ENCODE data around the gene FAM174C. TPM values are rescaled to one million over a fixed set of nuclear protein-coding genes. Genes with fewer than 3 reads are reported as not detected.

Gene FAM174C
- total and polyA plus RNA-seq, 2 of the 8 experiments (the other 6 are each of a cell fraction or from before 2014, with no cell fraction given), result 44.5 to 125 TPM

DNA sequence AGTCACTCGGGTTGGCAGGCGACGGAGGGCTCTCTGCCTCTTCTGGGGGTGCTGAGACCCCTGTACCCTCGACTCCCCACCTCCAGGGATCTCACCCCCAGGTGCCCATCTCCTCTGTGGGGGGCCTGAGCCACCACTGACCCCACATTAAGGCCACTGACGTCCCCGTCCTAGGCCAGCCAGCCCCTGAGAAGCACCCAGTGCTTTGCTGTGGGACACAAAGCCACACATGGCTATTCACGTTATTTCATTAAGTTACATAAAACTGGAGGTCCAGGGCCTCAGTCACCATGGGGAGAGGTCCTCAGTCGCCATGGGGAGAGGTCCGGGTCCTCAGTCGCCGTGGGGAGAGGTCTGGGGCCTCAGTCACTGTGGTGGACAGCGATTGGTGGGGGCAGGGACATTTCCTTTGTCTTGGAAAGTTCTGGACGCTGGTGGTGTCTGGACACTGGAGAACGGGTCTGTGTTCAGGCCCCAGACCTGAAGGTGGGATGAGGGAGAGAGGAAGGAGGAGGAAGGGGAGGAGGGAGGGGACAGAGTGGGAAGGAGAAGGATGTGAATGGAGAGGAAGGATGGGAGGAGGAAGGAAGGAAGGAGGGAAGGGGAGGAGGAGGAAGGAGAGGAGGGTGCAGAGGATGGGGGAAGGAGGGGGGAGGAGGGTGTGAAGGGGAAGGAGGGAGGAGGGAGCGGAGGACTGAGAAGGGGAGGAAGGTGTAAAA lies 6.4 kb downstream of the FAM174C start:
- FAIRE-seq (no peak), DNase-seq (ENCODE audit: low read depth in 1 of 2, low spot score in 2 of 2) (no peak)
- H3K36me3 ChIP-seq (ENCODE audit: control insufficient read depth in 2 of 4, insufficient read depth in 4 of 4, low read length in 3 of 4), result peaks cover 0 to 5% (median 0%) of the 10 kb centered on the region in 4 experiments; a peak in 1 of 8 replicates
- no peak overlapping the region for H3K4ac ChIP-seq (replicated peaks; ENCODE audit: insufficient read length, low read depth, low read length)
- H3K9ac ChIP-seq (replicated peaks in 1 of 4; ENCODE audit: extremely low read depth in 1 of 4, low read depth in 3 of 4, low read length in 3 of 4), result no peak overlapping the region
- no peak overlapping the region for H4K8ac ChIP-seq (ENCODE audit: extremely low read depth, insufficient read depth, low read length)
- no peak overlapping the region for H2BK20ac ChIP-seq (ENCODE audit: low read length)
- peaks cover 0 to 17% (median 9%) of the 10 kb centered on the region in 4 experiments; a peak in 5 of 7 replicates for H3K4me1 ChIP-seq (replicated peaks in 1 of 4; ENCODE audit: control insufficient read depth in 3 of 4, insufficient read depth in 4 of 4, low read length in 3 of 4)
- H3K18ac ChIP-seq (ENCODE audit: extremely low read depth, low read length), result no peak overlapping the region
- H3K4me2 ChIP-seq (ENCODE audit: insufficient read depth in 1 of 2, low read depth in 2 of 2, low read length in 2 of 2), result no peak overlapping the region
- WGBS, 2 experiments (ENCODE audit: extremely low coverage in 1 of 2, insufficient coverage in 1 of 2, insufficient read length in 1 of 2, insufficient replicate concordance in 2 of 2, low coverage in 1 of 2, low lambda C conversion rate in 2 of 2, missing lambda C conversion rate in 1 of 2), result 87% methylated on average over 14 of the region's 15 CpGs; no CpG with 5 or more reads in 1 of the 2 experiments
- H2AFZ ChIP-seq (ENCODE audit: low read length), result no peak overlapping the region
- H2BK120ac ChIP-seq (replicated peaks; ENCODE audit: low read depth, low read length), result no peak overlapping the region
- no peak overlapping the region for H2AK5ac ChIP-seq (ENCODE audit: low read depth, low read length)
- H4K91ac ChIP-seq (replicated peaks; ENCODE audit: insufficient read length, low read length), result no peak overlapping the region
- H3K23me2 ChIP-seq (ENCODE audit: low read depth, low read length), result peaks cover 3% of the 10 kb centered on the region; the same call in 1 of the 2 replicates
- no peak overlapping the region for H3K14ac ChIP-seq (ENCODE audit: insufficient read length)
- peaks cover 0 to 21% (median 12%) of the 10 kb centered on the region in 4 experiments; a peak in 5 of 7 replicates for H3K27me3 ChIP-seq (replicated peaks in 1 of 4; ENCODE audit: control insufficient read depth in 3 of 4, extremely low read depth in 1 of 4, insufficient read depth in 3 of 4, low read length in 3 of 4)
- no peaks in the 10 kb centered on the region for H3K9me3 ChIP-seq (ENCODE audit: insufficient read depth in 2 of 2, low read depth in 1 of 2, low read length in 1 of 2)
- no peak overlapping the region for H4K5ac ChIP-seq (ENCODE audit: insufficient read length, low read depth, low read length)
- POLR2A ChIA-PET (ENCODE audit: partially characterized antibody), result interaction anchor here (0.7 to 11.4 kb wide), 4 partner anchors 10 to 90 kb away, joined by 3 to 331 read pairs (median 20); partner anchors contain the start of gene CIRBP
- H3K4me3 ChIP-seq (ENCODE audit: extremely low read depth in 1 of 4, insufficient read depth in 2 of 4, low read depth in 3 of 4, low read length in 4 of 4), result no peak overlapping the region
- no peak overlapping the region for H2BK12ac ChIP-seq (ENCODE audit: low read depth, low read length)
- H2BK5ac ChIP-seq (ENCODE audit: low read depth, low read length), result no peak overlapping the region
- H2BK15ac ChIP-seq (ENCODE audit: low read length), result no peak overlapping the region
- H3K27ac ChIP-seq (ENCODE audit: low read depth, low read length), result no peak overlapping the region
- H4K20me1 ChIP-seq (replicated peaks in 1 of 2; ENCODE audit: control insufficient read depth in 1 of 2, insufficient read depth in 2 of 2, low read length in 2 of 2), result peaks cover 0 to 10% of the 10 kb centered on the region in 2 experiments
- CTCF ChIA-PET (ENCODE audit: partially characterized antibody), result interaction anchor here (1.1 kb wide), 1 partner anchor 74 kb away, joined by 3 read pairs; no protein-coding TSS in a partner anchor
- no peak overlapping the region for H3K56ac ChIP-seq (replicated peaks; ENCODE audit: insufficient read length, low read depth, low read length)
- H3K79me2 ChIP-seq (ENCODE audit: control insufficient read depth in 1 of 2, insufficient read depth in 2 of 2, low read length in 2 of 2), result peaks cover 0 to under 1% of the 10 kb centered on the region in 2 experiments; a peak in 1 of 4 replicates
- no peaks in the 10 kb centered on the region; the same call in 1 of the 2 replicates for H3K79me1 ChIP-seq (ENCODE audit: low read depth, low read length)
- no peak overlapping the region for H3K23ac ChIP-seq (ENCODE audit: insufficient read length)
- TF ChIP-seq TCF12 (IDR thresholded peaks at IDR 0.05; ENCODE audit: low read depth, low read length) (no peak), SAP30 (IDR thresholded peaks at IDR 0.05; ENCODE audit: insufficient read depth, insufficient replicate concordance, low read length) (no peak), KDM1A (IDR thresholded peaks at IDR 0.05; ENCODE audit: borderline replicate concordance, low read length) (no peak)

Measured in H1 (cell line).